Measurements from ENCODE around the gene BCR. TPM values are rescaled to one million over a fixed set of nuclear protein-coding genes. Genes with fewer than 3 reads are reported as not detected.
"Not testable (repeated sequence)": the region's sequence is repeated elsewhere in the genome, so short reads cannot be mapped to it uniquely, and the experiment has no call there.

BCR gene
- total and polyA plus RNA-seq, 2 of the 13 experiments (the other 11 are each of a cell fraction or from before 2014, with no cell fraction given) = 19.9 to 33.6 TPM

GRCh38 chr22:23133922-23134321 lies 46.4 kb upstream of the BCR start:
- H3K79me2 ChIP-seq (ENCODE audit: insufficient read depth, low read length) = no peaks in the 10 kb centered on the region
- H3K4me3 ChIP-seq (replicated peaks in 1 of 3; ENCODE audit: insufficient read depth in 1 of 3, low read depth in 2 of 3, low read length in 3 of 3) = no peak overlapping the region
- FAIRE-seq (no peak), DNase-seq (ENCODE audit: low spot score) (no peak), ATAC-seq (no peak)
- H3K27ac ChIP-seq (ENCODE audit: extremely low read length, insufficient read depth, low read length) = no peak overlapping the region
- no peaks in the 10 kb centered on the region for H4K20me1 ChIP-seq (ENCODE audit: insufficient read depth, low read length)
- CTCF ChIA-PET (ENCODE audit: low intra/inter-chr PET ratio, low total read pairs) = no interaction called here
- no peak overlapping the region for H2AFZ ChIP-seq (ENCODE audit: low read length)
- no TSS peak for BruUV-seq (replicated peaks)
- H3K9ac ChIP-seq (ENCODE audit: insufficient read depth, low read depth, low read length) = no peak overlapping the region
- WGBS (ENCODE audit: low lambda C conversion rate) = 85% methylated on average over 10 of the region's 10 CpGs
- H3K36me3 ChIP-seq (replicated peaks in 1 of 2; ENCODE audit: control insufficient read depth in 1 of 2, insufficient read depth in 2 of 2, low read length in 2 of 2) = no peaks in the 10 kb centered on the region
- H3K4me2 ChIP-seq (ENCODE audit: low read depth, low read length) = no peak overlapping the region
- H3K27me3 ChIP-seq (ENCODE audit: control insufficient read depth in 1 of 2, insufficient read depth in 2 of 2, low read length in 2 of 2) = no peaks in the 10 kb centered on the region; a peak in 1 of 5 replicates
- no peak for TF ChIP-seq CBX1 (IDR thresholded peaks at IDR 0.05; ENCODE audit: low read depth)
- no peak for TF ChIP-seq GPBP1L1 (CRISPR knock-in tag; IDR thresholded peaks at IDR 0.05)
- TF ChIP-seq MED13 (CRISPR knock-in tag; IDR thresholded peaks at IDR 0.05) = no peak
- TF ChIP-seq ZNF576 (CRISPR knock-in tag; IDR thresholded peaks at IDR 0.05) = no peak
- no peak for TF ChIP-seq ZNF501 (CRISPR knock-in tag; IDR thresholded peaks at IDR 0.05)
- TF ChIP-seq, protein P1, sequence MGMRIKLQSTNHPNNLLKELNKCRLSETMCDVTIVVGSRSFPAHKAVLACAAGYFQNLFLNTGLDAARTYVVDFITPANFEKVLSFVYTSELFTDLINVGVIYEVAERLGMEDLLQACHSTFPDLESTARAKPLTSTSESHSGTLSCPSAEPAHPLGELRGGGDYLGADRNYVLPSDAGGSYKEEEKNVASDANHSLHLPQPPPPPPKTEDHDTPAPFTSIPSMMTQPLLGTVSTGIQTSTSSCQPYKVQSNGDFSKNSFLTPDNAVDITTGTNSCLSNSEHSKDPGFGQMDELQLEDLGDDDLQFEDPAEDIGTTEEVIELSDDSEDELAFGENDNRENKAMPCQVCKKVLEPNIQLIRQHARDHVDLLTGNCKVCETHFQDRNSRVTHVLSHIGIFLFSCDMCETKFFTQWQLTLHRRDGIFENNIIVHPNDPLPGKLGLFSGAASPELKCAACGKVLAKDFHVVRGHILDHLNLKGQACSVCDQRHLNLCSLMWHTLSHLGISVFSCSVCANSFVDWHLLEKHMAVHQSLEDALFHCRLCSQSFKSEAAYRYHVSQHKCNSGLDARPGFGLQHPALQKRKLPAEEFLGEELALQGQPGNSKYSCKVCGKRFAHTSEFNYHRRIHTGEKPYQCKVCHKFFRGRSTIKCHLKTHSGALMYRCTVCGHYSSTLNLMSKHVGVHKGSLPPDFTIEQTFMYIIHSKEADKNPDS (CRISPR knock-in tag; IDR thresholded peaks at IDR 0.05) = no peak
- in situ Hi-C loops (cut with HindIII; ENCODE audit: extremely low pct_ligation_motif_present, low pct_unique_long_range_greater_than_20kb) (no loop called here), intact Hi-C loops (cut with micrococcal nuclease; ENCODE audit: unreplicated experiment) (no loop called here)
- H3K4me1 ChIP-seq (ENCODE audit: insufficient read depth, low read length) = 0 out of 2 replicates have a peak, but pooled peaks cover 5% of the 10 kb centered on the region
- no peaks in the 10 kb centered on the region for H3K9me3 ChIP-seq (ENCODE audit: low read length)
- POLR2A ChIA-PET = no interaction called here

DNA sequence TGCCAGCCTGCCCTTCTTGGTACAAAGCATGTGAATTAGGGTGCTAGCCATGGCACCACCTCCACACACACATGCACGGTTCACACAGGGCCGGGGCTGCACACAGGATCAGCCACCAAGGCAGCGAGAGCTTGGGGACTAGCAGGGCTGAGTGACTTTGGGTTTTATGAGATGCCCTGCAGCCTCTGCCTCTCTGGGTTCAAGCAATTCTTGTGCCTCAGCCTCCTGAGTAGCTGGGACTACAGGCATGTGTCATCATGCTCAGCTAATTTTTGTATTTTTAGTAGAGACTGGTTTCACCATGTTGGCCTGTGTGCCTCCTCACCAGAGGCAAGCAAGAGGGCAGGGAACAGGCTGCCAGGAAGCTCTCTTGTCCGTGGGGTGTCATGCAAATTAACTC lies 43.3 kb upstream of the BCR start:
- H3K9me3 ChIP-seq (ENCODE audit: low read length); H2AFZ ChIP-seq (ENCODE audit: low read length); H4K20me1 ChIP-seq (ENCODE audit: insufficient read depth, low read length); H3K9ac ChIP-seq (ENCODE audit: insufficient read depth, low read depth, low read length); FAIRE-seq; H3K79me2 ChIP-seq (ENCODE audit: insufficient read depth, low read length); POLR2A ChIA-PET; CTCF ChIA-PET (ENCODE audit: low intra/inter-chr PET ratio, low total read pairs); H3K36me3 ChIP-seq (replicated peaks in 1 of 2; ENCODE audit: control insufficient read depth in 1 of 2, insufficient read depth in 2 of 2, low read length in 2 of 2); H3K4me3 ChIP-seq (replicated peaks in 1 of 3; ENCODE audit: insufficient read depth in 1 of 3, low read depth in 2 of 3, low read length in 3 of 3); BruUV-seq (replicated peaks); ATAC-seq; H3K27me3 ChIP-seq (ENCODE audit: control insufficient read depth in 1 of 2, insufficient read depth in 2 of 2, low read length in 2 of 2); H3K4me2 ChIP-seq (ENCODE audit: low read depth, low read length); DNase-seq (ENCODE audit: low spot score); intact Hi-C loops (cut with micrococcal nuclease; ENCODE audit: unreplicated experiment); in situ Hi-C loops (cut with HindIII; ENCODE audit: extremely low pct_ligation_motif_present, low pct_unique_long_range_greater_than_20kb); H3K27ac ChIP-seq (ENCODE audit: extremely low read length, insufficient read depth, low read length): not testable (repeated sequence)
- peaks cover 22% of the 10 kb centered on the region for H3K4me1 ChIP-seq (ENCODE audit: insufficient read depth, low read length)
- WGBS (ENCODE audit: low lambda C conversion rate) = 33% methylated on average over 1 of the region's 4 CpGs
